T-helper 9 cell (primary cell): ENCODE data around the gene CNIH2.
"Not testable (repeated sequence)": the region's sequence is repeated elsewhere in the genome, so short reads cannot be mapped to it uniquely, and the experiment has no call there.

Source experiments
- DNase-seq: peaks from one replicate; pipeline ENCODE4 v3.0.0-alpha.2; 2020

The CNIH2 gene

DNA sequence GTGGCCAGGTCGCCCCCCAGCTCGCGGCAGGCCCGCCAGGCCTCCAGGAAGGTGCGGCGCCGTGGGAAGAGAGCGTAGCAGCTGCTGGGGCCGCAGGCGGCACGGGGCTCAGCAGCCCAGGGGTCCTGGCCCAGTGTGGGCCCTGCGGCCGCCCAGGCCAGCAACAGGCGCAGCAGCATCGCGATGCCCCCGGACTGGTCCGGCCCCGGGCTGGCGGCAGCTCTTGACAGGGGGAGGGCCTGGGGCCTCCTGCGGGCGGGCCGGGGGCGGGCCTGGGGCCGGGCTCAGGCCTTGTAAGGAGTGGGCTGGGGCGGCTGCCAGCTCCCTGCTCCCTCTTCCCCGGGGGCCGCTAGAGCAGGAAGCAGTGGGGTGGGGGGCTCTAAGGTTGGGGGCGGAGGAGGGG, 38.9 kb downstream of the CNIH2 start, which contains the start of gene CD248:
CD248 (minus strand) TSS at position 196 of the 403 bp plus-strand sequence; CDS start at position 179, 17 bp downstream.
- DNase-seq = no peak

DNA sequence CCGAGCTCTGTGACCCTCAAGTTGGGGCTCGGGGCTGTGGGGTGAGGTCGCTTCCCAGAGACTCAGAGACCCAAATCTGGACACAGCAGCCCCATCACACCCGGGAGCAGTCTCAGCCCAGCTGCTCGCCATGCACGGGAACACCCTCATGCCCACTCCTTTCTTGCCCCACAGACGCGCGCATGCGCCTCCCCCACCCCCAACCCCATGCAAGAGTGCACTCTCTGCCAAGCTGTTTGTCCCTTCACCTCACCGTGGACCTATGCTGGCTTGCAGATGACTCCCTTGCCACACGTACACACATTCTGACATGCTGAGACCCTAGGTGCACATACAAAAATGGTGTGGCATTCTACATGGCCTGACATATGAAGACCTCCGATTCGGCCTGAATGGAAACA, 39.3 kb downstream of the CNIH2 start:
- no peak for DNase-seq

DNA sequence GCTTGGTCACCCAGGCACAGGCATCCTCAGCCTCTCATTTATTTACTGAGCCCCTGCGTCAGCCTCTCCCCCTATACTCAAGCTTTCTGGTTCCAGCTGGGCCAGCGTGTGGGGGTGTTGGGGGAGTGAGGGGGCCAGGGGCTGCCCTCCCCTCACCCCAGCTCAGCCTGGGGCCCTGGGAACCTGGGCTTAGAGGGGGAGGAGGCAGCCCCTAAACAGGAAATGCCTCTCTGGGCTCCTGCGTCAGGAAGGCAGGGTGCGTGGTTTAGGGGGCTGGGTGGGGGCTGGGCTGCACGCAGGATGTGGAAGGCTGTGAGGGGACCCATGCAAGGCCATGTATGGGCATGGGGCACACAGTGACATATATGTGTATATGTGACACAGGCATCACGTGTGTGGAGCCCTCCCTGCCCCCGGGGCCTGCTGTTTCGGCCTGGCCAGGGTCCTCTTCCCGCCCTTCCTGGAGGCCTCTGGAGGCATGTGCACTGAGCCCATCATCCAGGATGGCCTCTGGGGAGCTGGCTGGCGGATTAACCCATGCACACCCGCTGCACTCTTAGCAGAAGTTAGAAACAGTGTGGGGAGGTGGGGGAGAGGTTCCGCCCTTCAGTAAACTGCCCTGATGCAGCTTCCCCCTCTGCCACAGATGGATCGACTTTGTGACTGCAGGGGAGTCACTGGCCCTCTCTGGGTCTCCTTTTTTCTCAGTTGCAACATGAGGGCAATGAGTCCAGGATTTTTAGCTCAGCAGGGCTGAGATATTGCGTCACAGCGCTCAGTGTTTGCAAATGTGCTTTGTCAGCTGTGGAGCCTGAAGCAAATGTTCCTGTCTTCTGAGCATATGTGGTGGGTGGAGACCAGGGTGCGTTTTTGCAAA, 40.0 kb downstream of the CNIH2 start:
- DNase-seq = no peak

DNA sequence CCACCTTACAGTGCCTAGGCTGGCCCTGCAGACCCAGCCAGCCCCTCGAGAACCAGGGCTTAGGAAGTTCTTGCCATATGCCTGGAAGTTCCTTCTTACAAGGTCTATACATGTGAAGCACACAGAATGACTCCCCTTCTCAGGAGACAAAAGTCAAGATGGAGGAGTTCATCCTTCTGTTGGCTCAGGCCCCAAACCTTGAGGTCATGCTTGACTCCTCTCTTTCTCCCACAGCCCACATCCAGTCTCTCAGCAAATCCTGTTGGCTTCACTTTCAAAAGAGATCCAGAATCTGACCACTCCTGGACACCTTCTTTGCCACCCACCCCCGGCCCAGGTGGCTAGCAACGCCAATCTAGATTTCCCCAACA, 40.6 kb downstream of the CNIH2 start:
- no peak for DNase-seq

DNA sequence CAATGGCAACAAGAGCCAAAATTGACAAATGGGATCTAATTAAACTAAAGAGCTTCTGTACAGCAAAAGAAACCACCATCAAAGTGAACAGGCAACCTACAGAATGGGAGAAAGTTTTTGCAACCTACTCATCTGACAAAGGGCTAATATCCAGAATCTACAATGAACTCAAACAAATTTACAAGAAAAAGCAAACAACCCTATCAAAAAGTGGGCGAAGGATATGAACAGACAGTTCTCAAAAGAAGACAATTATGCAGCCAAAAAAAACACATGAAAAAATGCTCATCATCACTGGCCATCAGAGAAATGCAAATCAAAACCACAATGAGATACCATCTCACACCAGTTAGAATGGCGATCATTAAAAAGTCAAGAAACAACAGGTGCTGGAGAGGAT, 42.3 kb downstream of the CNIH2 start:
- not testable (repeated sequence) for DNase-seq

DNA sequence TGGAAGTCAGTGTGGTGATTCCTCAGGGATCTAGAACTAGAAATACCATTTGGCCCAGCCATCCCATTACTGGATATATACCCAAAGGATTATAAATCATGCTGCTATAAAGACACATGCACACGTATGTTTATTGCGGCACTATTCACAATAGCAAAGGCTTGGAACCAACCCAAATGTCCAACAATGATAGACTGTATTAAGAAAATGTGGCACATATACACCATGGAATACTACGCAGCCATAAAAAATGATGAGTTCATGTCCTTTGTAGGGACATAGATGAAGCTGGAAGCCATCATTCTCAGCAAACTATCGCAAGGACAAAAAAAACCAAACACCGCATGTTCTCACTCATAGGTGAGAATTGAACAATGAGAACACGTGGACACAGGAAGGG, 42.8 kb downstream of the CNIH2 start:
- DNase-seq = not testable (repeated sequence)

DNA sequence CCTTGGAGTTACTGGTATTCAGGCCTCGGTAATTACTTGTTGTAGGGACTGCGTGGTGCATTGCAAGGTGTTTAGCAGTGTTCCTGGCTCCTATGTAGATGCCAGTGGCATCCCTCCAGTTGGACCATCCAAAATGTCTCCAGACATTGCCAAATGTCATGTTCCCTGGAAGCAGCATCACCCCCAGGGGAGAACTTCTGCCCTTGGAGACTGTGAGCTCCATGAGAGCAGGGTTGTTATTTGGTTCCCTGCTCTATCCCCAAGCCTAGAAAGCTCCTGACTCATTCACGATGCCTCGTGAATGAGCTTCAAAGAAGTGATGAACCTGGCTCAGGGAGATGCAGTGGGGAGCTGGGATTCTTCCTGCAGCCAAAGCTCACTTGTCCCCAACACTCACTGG, 43.6 kb downstream of the CNIH2 start:
- no peak for DNase-seq

DNA sequence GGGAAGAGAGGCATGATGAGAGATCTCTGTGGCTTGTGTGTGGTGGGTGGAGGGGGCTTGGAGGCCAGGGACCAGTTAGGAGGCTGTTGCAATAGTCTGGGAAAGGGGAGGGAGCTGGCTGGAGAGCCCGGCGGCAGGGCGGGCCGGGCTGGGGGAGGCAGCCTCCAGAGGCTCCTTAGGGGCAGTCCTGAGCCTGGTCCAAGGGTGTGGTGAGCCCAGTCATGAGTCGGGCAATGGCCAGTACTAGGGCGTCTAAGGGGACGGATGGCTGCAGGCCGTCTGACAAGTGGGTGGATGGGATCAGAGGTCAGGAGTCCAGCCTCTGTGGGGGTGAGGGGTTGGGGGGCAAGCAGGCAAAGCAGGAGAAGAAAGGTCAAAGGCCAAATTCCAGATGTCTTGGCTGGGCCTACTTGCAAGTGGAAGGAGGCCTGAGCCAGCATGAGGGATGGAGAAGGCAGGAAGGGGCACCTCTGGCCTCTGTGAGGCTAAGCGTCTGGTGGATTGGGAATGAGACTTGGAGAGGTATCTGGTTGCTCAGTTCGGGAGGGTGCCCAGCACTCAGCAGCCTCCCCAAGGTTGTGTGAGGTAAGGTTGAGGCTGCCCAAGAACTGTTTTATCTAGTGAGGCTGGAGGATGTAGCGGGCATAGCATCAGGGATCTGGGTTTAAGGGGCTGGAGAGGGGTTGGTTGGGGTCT, 44.9 kb downstream of the CNIH2 start:
- no peak for DNase-seq

DNA sequence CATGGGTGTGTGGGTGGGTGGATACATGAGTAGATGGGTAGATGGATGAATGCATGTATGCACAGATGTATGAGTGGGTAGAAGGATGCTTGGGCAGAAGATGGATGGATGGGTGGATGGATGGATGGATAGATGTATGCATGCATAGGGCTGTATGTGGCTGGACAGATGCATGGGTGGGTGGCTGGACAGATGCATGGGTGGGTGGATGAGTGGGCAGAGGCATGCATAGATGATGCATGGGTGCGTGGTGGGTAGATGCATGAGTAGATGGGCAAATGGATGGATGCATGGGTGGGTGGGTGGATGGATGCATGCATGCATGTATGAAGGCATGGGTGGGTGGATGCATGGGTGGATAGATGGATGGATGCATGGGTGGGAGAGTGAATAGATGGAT, 45.7 kb downstream of the CNIH2 start:
- DNase-seq = no peak

DNA sequence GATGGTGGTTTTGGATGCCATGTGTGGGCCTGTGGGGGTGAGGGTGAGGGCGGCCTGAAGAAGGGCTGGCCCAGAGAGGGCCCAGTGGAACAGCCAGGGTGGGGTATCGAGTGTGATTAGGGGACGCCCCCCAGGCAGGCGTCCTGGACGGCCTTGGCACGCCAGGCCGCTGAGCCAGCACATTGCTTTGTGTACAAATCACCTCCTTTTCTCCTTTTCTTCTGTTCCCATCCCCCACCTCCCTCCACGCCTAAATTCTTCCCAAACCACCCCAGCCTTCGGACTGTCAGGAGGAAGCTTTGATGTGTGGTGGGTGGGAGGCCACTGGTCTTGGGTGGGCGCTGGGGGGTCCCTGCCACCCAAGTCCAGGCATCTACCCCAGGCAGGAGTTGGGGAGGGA, 46.7 kb downstream of the CNIH2 start:
- DNase-seq = no peak

DNA sequence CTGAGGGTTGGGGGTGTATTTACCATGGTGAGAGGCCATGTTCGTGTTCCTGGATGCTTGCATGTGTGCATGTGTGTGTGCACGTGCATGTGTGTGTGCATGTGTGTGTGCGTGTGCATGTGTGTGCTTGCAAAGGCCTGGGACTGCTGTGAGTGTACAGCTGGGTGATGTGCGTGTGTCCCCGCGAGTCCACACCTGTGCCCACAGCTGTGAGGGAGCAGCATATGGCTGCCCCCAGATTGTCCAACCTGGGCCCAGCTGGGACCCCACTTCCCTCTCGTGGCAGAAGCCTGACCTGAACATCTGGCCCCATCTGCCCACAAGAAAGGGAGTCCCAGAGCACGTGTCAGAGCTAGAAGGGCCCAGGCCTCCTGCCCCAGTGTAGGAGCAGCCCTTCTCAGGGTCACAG, 47.3 kb downstream of the CNIH2 start:
- DNase-seq = no peak

DNA sequence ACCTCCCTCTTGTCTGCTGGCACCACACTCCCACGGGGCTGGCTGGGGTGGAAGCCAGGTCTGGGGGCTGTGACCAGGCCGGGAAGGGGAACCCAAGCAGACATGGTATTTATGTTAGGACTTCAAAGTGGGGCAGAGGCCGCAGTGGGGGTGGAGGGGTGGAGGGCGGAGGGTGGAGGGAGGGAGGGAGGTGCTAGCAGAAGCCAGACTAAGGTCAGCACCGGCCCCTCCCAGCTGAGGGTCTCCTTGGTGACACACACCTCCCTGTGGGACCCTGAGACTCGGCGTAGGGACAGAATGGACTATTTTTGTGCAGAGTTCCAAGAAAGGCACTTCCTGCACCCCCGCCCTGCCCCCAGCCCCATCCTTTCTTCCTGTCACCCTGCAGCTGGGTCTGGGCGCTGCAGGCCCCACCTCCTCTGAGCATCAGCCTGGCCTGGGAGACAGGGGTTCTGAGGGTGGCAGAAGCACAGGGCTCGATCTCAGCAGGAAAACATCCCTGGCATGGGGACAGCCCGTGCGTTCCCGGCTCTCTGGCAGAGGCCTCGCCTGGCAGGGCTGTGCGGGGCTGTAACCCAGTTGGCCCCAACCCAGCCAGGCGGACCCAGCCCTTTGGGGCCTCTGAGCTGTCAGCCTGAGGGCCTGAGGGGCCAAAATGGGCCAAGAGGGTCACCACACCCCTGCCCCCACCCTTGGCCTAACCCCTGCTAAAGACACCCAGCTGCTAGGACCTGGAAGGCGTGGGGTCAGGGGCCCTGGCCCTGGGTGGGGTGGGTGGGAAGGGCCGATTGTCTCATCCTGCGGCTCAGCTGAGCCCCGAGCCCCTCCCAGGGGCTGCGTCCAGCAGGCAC, 48.5 kb downstream of the CNIH2 start:
- DNase-seq = no peak

DNA sequence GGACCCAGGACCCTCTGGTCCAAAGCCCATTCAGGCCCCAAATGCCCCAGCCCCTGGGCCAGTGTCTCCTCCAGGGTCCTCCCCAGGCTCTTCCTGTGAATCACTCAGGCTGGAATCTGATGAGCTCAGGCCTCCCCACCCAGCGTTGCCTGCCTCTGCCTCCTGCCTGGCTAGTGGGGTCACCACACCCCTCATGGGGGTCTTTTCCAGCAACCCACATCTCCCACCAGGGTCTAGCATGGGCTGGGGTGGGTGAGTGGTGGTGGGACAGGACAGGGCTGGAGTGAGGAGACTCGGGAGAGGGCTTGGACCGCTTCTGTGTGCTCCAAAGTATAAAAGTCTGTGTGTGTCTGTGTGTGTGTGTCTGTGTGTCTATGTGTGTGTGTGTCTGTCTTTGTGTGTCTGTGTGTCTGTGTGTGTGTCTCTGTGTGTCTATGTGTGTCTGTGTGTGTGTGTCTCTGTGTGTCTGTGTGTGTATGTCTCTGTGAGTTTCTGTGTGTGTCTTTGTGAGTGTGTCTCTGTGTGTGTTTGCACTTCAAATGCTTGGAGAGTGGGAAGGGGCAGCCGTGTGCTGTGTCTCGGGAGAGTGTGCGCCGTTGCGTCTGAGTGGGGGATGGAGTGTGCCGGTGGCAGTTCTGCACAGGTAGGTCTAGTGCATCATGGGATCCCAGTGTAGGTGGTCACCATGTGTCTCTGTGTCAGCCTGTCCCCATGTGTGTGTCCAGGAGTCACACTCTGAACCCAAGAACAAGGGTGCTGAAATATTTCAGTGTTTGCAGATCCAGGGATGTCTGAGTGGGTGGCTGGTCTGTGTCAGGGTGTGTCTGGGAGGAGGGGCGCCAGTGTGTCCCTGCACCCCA, 49.4 kb downstream of the CNIH2 start:
- no peak for DNase-seq

DNA sequence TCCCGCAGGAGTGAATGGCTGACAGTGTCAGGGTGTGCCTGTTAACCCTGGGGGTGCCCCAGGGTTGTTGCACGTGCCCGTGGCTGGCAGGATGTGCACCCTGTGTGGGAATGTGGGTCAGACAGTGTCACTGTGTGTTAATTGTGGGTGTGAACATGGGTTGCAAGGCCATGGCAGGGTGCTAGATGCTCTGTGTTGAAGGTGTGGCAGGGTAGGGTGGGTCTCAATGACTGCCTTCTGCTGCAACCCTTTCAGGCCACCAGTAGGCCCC, 50.0 kb downstream of the CNIH2 start:
- no peak for DNase-seq

DNA sequence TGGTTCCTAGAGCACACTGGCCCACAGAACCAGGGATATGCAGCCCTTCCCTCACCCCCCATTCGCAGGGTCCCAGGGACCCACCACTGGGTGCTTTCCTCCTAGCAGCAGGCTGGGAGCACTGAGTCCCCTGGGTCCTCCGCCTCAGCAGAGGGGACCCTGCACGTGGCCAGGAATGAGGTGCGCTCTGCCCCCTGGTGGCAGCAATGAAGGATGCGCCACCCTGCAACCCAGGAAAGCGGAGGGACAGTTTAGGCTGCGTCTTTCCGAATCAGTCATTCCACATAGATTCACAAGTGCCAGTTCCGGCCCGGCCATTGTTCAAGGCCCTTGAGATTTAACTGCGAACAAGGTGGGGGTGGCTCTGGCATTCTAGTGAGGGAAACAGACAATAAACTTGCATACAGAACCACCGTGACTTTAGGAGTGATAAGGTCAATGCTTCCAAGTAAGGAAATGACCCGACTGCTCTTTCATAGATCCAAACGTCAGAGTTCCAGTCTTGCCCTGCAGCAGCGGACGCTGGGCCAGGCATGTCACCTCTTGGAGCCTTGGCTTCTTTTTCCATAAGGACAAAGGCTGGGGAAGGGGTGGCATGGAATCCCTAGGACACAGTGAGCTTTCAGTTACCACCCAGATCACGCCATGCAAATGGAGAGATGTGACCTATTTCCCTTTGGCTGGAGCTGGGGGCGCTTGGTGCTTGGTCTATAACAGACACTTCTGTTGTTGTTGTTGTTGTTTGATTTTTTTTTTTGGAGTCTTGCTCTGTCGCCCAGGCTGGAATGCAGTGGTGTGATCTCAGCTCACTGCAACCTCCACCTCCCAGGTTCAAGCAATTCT, 50.5 kb downstream of the CNIH2 start:
- DNase-seq = peak; percentile 75

DNA sequence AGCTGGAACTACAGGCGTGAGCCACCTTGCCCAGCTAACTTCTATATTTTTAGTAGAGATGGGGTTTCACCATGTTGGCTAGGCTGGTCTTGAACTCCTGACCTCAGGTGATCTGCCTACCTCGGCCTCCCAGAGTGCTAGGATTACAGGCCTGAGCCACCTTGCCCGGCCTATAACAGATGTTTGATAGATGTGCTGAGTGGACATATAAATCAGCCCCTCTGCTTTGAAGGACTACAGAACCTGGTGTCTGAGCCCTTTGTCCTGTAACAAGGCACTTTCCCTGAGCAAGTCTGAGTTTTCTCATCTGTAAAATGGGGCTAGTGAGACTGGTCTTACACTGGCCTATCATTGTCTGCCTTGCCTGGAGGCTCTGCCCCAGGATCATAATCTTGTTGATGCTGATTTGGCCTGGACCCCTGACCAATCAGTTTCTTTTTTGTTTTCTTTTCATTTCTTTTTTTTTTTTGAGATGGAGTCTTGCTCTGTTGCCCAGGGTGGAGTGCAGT, 51.2 kb downstream of the CNIH2 start:
- no peak for DNase-seq

DNA sequence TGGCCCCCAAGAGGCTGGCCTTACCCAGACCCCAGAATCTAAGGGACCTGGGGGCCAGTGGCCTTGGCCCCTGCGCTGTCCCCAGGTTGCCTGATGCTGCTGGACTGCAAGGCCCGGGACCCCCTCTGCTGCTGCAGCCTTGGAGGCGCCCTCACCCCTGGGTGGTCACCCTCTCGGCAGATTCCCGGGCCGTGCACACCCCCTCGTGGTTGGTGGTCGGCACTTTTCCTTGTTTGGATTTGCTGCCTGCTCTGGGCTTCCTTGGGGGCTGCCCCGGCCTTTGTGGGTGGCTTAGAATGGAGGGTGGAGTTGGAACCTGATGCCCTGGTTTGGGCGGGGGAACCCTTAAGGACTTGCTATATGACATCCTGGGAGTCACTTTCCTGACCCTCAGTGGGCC, 53.0 kb downstream of the CNIH2 start:
- no peak for DNase-seq

DNA sequence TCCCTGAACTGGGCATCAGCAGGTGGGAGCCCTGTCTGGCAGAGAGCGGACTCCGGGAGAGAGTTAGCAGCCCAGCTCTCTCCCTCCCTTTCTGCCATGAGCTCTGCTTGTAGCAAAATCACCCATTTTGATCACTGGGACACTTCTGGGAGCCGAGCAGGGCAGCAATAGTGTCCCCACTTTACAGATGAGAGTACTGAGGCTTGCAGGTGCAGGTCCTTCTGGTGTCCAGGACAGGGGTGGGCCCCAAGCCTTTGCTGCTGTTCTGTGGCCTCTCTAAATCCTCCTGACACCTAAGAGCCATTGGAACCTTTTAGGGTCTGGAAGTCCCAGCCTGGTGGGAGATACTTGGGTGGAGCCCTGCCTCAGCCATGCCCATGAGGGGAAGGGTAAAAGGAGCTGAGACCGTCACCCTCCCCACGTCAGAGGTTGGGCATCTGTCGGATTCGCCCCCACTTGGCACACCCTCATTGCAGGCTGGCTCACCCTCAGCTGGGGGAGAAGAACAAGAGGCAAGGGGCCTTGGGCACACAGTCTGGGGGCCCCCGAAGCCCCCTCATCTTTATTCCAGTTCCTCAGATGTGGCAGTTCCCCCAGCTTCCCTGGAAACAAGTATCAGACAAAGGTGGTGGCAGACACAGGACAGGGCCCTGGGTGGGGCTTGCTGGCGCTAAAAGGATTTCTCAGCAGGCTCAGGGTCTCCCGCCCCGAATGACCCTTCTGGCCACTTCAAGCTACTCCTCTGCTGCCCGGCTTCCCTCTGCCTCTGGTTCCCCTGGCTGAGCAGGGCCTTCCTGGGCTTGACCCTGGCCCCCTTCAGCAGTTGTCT, 53.8 kb downstream of the CNIH2 start:
- DNase-seq = no peak

DNA sequence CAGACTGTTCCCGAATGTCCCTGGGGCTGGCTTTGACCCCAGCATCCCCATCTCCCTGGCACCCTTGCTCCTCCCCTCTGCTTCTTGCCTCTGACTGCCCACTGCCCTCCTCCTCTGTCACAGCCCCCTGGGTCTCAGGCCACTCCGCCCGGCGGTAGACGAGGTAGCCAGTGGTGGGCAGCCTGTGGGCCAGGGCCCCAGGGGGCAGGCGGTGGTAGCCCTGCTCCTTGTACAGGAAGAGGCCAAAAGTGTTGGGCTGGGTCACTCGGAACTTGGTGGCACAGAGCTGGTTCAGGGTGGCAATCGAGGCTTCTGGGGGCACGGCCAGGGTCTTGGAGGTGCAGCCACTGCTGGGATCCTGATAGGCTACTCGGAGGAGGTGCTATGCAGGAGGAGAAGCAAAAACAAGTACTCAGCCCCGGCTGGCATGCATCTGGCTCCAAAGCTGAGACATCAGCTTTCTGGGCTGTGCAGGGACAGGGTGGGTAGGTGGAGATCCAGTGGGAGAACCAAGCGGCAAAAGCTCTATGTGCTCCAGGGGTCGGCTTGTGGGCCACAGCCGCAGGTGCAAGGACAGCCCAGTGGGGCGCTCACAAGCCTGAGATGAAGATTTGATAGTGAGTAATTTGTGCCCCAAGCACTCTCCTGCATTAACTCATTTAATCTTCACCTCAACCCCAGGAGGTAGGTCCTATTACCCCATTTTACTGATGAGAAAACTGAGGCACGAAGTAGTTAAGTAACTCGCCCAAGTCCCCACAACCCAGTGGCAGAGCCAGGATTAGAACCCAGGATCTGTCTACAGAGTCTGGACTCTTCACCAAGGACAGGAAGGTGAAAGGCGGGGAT, 54.6 kb downstream of the CNIH2 start:
- DNase-seq = no peak
